Measurements from ENCODE around the gene EDA.

EDA gene

DNA sequence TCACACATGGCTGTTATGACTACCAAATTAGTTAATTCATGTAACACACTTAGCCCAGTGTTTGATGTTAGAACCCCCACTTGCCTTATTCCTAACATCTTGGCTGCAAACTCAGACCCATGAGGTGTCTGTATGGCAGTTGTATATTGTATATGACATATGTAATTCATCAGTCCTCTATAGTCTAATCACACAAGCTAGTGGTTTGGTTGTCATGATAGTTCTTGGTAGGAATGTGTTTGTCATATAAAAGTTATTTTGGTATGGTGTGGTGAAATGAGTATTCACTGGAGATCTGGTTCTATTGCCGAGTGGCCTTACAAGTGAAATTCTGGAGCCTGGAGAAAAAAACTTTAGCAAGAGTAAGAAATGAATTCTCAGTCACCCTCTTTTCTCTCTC is 284.6 kb downstream of the EDA start:
- no peaks in the 10 kb centered on the region for H3K36me3 ChIP-seq (ENCODE audit: low read depth)
- no peak for DNase-seq (ENCODE audit: low spot score)
- no peaks in the 10 kb centered on the region for H3K27me3 ChIP-seq (ENCODE audit: insufficient read depth, poor library complexity, severe bottlenecking)
- TF ChIP-seq, protein P1, sequence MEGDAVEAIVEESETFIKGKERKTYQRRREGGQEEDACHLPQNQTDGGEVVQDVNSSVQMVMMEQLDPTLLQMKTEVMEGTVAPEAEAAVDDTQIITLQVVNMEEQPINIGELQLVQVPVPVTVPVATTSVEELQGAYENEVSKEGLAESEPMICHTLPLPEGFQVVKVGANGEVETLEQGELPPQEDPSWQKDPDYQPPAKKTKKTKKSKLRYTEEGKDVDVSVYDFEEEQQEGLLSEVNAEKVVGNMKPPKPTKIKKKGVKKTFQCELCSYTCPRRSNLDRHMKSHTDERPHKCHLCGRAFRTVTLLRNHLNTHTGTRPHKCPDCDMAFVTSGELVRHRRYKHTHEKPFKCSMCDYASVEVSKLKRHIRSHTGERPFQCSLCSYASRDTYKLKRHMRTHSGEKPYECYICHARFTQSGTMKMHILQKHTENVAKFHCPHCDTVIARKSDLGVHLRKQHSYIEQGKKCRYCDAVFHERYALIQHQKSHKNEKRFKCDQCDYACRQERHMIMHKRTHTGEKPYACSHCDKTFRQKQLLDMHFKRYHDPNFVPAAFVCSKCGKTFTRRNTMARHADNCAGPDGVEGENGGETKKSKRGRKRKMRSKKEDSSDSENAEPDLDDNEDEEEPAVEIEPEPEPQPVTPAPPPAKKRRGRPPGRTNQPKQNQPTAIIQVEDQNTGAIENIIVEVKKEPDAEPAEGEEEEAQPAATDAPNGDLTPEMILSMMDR (IDR thresholded peaks at IDR 0.05; ENCODE audit: poor library complexity, severe bottlenecking) = no peak
- H3K4me3 ChIP-seq (ENCODE audit: severe bottlenecking) = no peak overlapping the region
- no peak for ATAC-seq (ENCODE audit: low read depth)
- no peaks in the 10 kb centered on the region for H3K4me1 ChIP-seq (ENCODE audit: insufficient read depth, poor library complexity, severe bottlenecking)
- no peaks in the 10 kb centered on the region for H3K9me3 ChIP-seq (ENCODE audit: severe bottlenecking)
- no peak overlapping the region for H3K27ac ChIP-seq (ENCODE audit: poor library complexity, severe bottlenecking)

DNA sequence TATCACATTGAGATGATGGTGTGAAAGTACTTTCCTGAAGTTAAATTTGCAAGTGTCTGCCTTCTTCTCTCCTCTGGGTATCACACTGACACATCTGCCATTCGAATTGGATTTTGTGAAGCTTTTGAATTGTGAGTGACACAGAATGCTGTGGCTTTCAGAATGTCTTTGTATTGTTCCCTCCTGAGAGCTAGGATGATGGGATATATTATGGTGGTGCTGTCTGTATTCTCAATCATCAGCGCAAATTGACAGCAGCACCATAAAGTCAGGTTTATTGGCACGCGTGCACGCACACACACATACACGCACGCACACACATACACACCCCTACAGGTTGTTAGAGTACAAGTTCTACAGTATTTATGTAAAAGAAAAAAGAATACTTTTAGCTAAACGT is 290.5 kb downstream of the EDA start:
- H3K9me3 ChIP-seq (ENCODE audit: severe bottlenecking) = no peaks in the 10 kb centered on the region
- no peak for DNase-seq (ENCODE audit: low spot score)
- H3K27me3 ChIP-seq (ENCODE audit: insufficient read depth, poor library complexity, severe bottlenecking) = no peaks in the 10 kb centered on the region
- TF ChIP-seq, protein P1 (IDR thresholded peaks at IDR 0.05; ENCODE audit: poor library complexity, severe bottlenecking) = no peak
- H3K4me3 ChIP-seq (ENCODE audit: severe bottlenecking) = no peak overlapping the region
- no peak overlapping the region for H3K27ac ChIP-seq (ENCODE audit: poor library complexity, severe bottlenecking)
- no peaks in the 10 kb centered on the region for H3K36me3 ChIP-seq (ENCODE audit: low read depth)
- no peaks in the 10 kb centered on the region for H3K4me1 ChIP-seq (ENCODE audit: insufficient read depth, poor library complexity, severe bottlenecking)
- ATAC-seq (ENCODE audit: low read depth) = no peak

DNA sequence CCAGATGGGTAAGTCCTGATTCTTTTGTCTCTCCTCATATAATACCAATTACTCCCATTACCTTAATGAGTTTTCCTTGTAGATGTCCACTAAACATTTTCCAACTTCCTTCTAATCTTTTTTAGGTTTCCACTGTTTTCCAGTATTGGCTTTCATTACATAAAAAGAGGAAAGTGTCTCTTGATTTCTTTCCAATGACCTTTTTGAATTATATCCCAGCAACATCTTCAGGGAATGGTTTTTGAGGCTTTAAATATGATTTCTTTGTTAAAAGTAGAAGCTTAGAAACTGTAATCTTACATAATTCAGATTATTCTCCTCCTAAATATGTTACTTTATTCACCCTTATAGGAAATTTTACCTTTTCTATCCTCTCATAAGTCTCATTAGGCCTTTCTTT is 298.9 kb downstream of the EDA start:
- H3K9me3 ChIP-seq (ENCODE audit: severe bottlenecking) = no peaks in the 10 kb centered on the region
- TF ChIP-seq, protein P1 (IDR thresholded peaks at IDR 0.05; ENCODE audit: poor library complexity, severe bottlenecking) = no peak
- no peak for DNase-seq (ENCODE audit: low spot score)
- no peaks in the 10 kb centered on the region for H3K36me3 ChIP-seq (ENCODE audit: low read depth)
- H3K4me3 ChIP-seq (ENCODE audit: severe bottlenecking) = no peak overlapping the region
- no peak overlapping the region for H3K27ac ChIP-seq (ENCODE audit: poor library complexity, severe bottlenecking)
- no peaks in the 10 kb centered on the region for H3K27me3 ChIP-seq (ENCODE audit: insufficient read depth, poor library complexity, severe bottlenecking)
- H3K4me1 ChIP-seq (ENCODE audit: insufficient read depth, poor library complexity, severe bottlenecking) = no peaks in the 10 kb centered on the region
- no peak for ATAC-seq (ENCODE audit: low read depth)

DNA sequence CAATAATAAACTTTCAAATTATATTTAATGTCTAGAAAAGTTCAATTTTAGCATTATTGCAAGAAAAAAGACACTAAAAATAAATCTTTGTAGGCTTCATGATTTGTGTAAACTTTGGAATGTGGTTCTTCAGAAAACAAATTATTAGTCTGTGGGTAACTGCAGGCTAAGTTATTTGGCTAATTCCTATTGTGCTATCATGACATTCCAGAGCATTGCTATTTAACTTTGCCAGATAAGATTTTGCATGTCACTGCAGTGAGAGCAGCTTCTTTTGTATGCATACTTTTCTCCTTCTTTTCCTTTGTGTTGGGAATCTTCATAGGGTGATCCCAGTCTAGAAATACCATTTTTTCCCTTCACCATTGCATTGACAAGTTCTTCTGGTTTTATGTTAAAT is 303.8 kb downstream of the EDA start:
- H3K4me3 ChIP-seq (ENCODE audit: severe bottlenecking) = no peak overlapping the region
- ATAC-seq (ENCODE audit: low read depth) (no peak), DNase-seq (ENCODE audit: low spot score) (no peak)
- H3K4me1 ChIP-seq (ENCODE audit: insufficient read depth, poor library complexity, severe bottlenecking) = no peaks in the 10 kb centered on the region
- TF ChIP-seq, protein P1 (IDR thresholded peaks at IDR 0.05; ENCODE audit: poor library complexity, severe bottlenecking) = no peak
- no peaks in the 10 kb centered on the region for H3K27me3 ChIP-seq (ENCODE audit: insufficient read depth, poor library complexity, severe bottlenecking)
- no peak overlapping the region for H3K27ac ChIP-seq (ENCODE audit: poor library complexity, severe bottlenecking)
- no peaks in the 10 kb centered on the region for H3K36me3 ChIP-seq (ENCODE audit: low read depth)
- H3K9me3 ChIP-seq (ENCODE audit: severe bottlenecking) = no peaks in the 10 kb centered on the region

DNA sequence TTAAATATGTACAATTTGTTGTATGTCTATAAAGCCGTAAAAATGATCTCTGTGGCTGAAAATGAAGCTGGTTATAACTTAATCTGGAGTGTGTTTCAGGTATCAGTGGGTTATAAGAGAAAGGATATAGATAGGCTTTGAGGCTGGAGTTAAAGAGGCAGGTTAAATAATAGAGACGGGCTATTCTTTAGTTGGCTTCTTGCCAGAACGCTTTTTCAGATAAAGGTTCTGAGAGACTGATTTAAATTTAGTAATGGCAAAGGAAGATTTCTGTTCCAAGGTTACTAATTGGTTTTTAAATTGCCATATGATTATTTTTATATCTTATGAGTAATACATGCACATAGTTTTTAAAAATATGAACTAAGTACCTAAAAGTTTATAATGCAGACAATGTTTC is 316.4 kb downstream of the EDA start:
- H3K36me3 ChIP-seq (ENCODE audit: low read depth) = no peaks in the 10 kb centered on the region
- TF ChIP-seq, protein P1 (IDR thresholded peaks at IDR 0.05; ENCODE audit: poor library complexity, severe bottlenecking) = no peak
- H3K4me1 ChIP-seq (ENCODE audit: insufficient read depth, poor library complexity, severe bottlenecking) = no peaks in the 10 kb centered on the region
- H3K4me3 ChIP-seq (ENCODE audit: severe bottlenecking) = no peak overlapping the region
- no peaks in the 10 kb centered on the region for H3K9me3 ChIP-seq (ENCODE audit: severe bottlenecking)
- no peak for ATAC-seq (ENCODE audit: low read depth)
- no peak for DNase-seq (ENCODE audit: low spot score)
- no peaks in the 10 kb centered on the region for H3K27me3 ChIP-seq (ENCODE audit: insufficient read depth, poor library complexity, severe bottlenecking)
- no peak overlapping the region for H3K27ac ChIP-seq (ENCODE audit: poor library complexity, severe bottlenecking)
